GM12875 (cell line): ENCODE results near the gene SYDE2.

Experiments
- H3K4me3 ChIP-seq: one replicate; pipeline ENCODE4 v1.5.1; 2011; ENCODE audit warnings: low read depth, low read length, control low read depth
- TF ChIP-seq, protein P1 (sequence below): IDR thresholded peaks from 2 replicates; pipeline ENCODE4 v1.5.1; 2011; ENCODE audit warnings: low read depth, mild to moderate bottlenecking, control low read depth, inconsistent platforms, low read length, moderate library complexity, borderline replicate concordance; ENCODE audit not compliant: insufficient read depth

The SYDE2 gene

GRCh38 chr1:85168884-85169283, 31.9 kb downstream of the SYDE2 start:
- H3K4me3 ChIP-seq: no peak overlapping the region
- TF ChIP-seq, protein P1, sequence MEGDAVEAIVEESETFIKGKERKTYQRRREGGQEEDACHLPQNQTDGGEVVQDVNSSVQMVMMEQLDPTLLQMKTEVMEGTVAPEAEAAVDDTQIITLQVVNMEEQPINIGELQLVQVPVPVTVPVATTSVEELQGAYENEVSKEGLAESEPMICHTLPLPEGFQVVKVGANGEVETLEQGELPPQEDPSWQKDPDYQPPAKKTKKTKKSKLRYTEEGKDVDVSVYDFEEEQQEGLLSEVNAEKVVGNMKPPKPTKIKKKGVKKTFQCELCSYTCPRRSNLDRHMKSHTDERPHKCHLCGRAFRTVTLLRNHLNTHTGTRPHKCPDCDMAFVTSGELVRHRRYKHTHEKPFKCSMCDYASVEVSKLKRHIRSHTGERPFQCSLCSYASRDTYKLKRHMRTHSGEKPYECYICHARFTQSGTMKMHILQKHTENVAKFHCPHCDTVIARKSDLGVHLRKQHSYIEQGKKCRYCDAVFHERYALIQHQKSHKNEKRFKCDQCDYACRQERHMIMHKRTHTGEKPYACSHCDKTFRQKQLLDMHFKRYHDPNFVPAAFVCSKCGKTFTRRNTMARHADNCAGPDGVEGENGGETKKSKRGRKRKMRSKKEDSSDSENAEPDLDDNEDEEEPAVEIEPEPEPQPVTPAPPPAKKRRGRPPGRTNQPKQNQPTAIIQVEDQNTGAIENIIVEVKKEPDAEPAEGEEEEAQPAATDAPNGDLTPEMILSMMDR: no peak

- no peak overlapping the region for H3K4me3 ChIP-seq
- TF ChIP-seq, protein P1: no peak
Observed at GRCh38 chr1:85166351-85166750, 34.5 kb downstream of the SYDE2 start.

GRCh38 chr1:85158910-85159309, 41.9 kb downstream of the SYDE2 start:
- no peak overlapping the region for H3K4me3 ChIP-seq
- TF ChIP-seq, protein P1: no peak

- H3K4me3 ChIP-seq: no peak overlapping the region
- TF ChIP-seq, protein P1: no peak
Observed at GRCh38 chr1:85157436-85157835, 43.4 kb downstream of the SYDE2 start.

DNA sequence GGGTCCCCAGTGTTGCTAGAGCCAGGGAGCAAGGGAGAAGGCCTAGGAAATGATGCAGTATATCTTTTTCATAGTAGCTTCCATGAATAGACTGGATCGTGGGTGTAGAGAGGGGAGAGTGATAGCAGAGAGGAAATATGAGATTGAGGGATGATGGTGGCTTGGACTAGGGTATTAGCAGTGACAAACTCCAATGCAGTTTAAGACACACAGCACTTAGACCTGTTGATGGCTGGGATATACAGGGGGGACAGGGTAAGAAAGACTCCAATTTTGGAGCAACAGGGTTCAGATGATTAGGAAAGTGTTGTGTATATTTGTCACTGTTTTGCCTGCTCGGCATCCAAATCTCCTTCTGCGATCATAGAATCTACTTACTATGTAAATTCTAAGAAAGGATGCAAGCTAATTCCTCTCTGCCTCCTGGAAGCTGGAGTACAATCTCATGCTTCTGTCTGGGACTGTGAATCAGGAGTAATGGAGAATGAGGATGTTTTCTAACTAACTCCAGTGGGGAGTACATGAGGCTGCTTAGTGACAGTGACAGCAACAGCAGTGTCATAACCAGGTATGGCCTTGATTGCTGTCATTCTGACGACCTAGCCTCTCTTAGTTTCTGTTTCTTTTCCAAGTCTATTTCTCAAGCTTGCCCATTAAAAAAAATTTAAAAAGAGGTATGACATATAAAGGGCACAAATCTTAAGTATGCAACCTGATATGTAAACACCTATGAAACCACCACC, 47.5 kb downstream of the SYDE2 start:
- H3K4me3 ChIP-seq: no peak overlapping the region
- TF ChIP-seq, protein P1: no peak

GRCh38 chr1:85151446-85151845, 49.4 kb downstream of the SYDE2 start:
- H3K4me3 ChIP-seq: no peak overlapping the region
- TF ChIP-seq, protein P1: no peak

- TF ChIP-seq, protein P1: no peak
- no peak overlapping the region for H3K4me3 ChIP-seq
Observed at GRCh38 chr1:85149805-85150204, 51.0 kb downstream of the SYDE2 start.
